ENCODE data around the gene C1orf94.
"Not testable (repeated sequence)": the region's sequence is repeated elsewhere in the genome, so short reads cannot be mapped to it uniquely, and the experiment has no call there.

Gene C1orf94

DNA sequence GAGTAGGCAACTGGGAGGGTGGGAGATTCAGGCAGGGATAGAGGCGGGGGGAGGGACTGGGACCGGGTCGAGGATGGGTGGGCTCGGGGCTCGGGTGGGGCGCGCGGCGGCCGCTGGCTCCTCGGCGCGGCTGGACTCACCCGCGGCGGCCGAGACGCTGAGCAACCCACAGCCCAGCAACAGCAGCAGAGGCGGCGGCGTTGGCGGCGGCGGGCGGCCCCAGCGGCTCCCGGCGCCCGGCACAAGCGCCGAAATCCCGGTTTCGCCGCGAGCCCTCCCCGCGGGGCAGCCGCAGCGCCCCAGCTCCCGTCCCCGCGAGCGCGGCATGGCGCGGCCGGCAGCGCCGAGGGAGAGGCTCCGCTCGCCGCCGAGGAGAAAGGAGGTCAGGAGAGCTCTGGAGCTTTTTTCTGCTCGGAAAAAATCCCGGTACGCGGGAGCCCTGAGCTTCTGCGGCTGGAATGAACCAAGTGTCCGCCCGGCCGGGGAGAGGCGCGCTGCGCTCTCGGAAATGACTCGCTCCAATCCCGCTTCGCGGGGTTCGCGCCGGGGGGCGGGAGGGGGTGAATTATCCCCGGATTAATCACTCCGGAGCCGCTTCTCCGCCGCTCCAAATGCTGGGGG is 11.8 kb upstream of the C1orf94 start, which contains the start of gene CSMD2:
Gene CSMD2, minus strand, starts transcription at position 460 of the 621 bp plus-strand sequence. Its CDS starts 133 bp downstream, at position 327.
- DNase-seq = peak; percentile 91

DNA sequence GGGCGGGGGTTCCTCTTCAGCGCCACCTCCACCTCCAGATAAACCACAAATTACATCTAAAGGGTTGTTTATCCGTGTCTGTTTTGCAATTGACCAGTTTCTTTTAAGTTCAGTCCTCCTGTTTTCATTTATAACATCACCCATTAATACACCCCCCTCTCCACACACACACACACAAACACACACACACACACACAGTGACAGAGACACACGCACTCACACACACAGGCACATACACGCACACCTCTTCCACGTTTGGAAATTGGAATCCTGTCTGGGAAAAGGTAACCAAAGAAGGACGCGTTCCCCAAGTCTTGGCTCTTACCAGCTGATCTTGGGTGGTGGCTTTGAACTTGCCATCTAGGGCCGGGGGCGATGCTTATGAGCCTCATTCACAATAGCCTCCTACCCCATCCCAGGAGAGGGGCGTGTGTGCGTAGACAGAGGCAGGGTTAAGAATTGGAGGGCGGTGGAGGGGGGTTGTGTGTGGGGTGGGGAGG is 11.2 kb upstream of the C1orf94 start:
- peak; percentile 27 for DNase-seq

DNA sequence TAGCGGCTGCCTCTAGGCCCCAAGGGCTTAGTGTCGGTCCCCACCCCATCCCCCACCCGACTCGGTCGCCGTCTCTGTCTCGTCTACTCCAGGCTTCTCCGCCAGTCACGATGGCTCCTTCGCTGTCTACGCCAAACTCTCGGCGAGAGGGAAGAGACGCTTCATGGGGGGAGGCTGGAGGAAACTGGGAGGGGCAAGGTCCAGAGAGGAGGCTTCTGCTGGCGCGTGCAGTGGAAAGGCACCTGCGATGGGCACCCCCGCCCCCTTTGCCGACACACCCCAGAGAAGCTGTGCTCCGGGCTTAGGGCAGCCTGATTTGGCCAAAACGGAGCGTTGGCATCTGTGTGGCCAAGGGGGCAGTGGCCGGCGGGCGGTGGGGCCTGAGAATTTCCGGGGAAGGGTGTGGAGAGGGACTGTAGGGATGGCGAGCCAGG is 10.5 kb upstream of the C1orf94 start:
- DNase-seq = no peak

DNA sequence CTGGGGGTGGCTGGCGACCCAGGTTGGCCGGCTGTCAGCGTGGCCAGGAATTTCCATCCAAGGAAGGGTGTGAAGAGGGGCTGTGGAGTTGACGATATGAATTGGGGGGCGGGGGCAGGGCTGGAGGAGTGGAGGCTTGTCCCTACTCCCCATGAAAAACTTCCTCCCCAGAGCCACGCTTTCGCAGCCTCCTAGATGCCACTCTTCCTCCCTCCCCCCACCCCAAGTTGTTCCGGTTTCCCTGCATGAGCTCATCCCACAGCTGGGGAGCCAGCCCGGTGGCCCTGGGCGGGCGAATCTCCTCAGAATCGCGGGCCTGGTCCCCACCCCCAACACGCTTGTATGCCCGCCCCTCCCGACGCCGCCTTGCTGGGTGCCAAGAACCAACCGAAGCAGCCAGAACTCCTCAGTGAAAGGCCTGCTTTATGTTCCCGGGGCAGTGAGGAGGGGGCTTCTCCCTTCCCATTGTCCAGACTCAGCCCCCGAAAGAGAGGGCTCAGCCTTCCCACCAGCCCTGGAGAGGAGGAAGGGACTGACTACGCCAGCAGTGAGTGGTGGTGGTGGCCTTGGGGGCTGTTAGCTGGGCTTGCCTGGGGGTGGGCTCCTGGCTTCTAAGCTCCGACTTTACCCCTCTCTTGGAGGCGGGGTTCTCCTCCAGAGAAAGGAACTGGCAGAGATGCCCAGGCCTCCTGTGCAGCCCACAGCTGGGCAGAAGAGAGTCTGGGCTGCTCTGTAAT is 9.9 kb upstream of the C1orf94 start:
- DNase-seq = no peak

DNA sequence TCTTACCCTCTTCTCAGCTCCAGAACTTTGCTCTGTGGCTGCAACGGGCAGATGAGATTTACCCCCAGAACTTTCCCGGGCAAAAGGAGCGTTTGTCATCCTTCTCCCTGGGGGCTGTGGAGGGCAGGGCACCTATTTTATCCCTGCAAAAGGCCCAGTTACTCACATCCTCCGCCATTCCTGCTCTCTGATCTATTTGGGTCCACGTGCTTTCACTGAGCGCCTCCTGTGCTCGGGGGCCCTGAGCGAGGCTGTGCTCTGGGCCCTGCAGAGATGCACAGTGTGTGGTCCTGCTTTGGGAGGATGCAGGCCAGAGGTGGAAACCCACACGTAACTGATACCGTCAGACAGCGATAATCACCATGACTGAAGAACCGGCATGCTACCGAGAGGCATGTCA is 9.3 kb upstream of the C1orf94 start:
- no peak for DNase-seq

DNA sequence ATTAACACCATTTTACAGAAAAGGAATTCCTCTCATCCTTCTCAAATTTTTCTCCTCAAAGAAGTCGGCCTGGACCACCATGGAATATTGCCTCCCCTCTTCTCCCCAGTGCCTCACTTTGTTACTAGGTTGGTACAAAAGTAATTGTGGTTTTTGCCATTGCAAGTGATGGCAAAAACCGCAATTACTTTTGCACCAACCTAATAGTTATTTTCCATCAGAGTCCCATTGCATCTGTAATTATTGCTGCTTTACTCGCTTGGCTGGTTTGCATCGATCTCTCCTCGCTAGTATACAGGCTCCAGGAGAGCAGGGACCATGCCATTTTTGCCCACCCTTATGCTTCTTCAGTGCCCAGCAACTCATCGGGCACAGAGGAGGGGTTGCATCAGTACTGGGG is 963 bp upstream of the C1orf94 start:
- no peak for DNase-seq

DNA sequence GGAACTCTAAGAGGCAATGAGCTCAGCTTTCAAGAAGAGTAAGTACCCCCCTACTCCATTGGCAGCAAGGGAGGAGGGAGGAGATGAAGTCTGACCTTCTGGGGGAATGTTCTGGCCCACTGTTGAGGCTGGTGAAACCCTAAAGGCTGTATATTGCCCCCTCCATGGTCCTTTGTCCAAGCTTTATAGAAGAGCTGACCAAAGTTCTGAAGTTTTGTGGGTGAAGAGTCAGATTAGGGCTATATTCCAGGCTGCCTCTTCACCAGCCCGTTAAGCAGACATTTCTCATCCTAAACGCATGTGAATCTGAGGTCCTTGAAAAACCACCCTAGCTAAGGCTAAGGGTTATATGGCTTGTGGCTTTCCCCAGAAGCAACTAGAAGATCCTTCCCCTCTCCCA is 1.4 kb downstream of the C1orf94 start:
- no peak for DNase-seq

DNA sequence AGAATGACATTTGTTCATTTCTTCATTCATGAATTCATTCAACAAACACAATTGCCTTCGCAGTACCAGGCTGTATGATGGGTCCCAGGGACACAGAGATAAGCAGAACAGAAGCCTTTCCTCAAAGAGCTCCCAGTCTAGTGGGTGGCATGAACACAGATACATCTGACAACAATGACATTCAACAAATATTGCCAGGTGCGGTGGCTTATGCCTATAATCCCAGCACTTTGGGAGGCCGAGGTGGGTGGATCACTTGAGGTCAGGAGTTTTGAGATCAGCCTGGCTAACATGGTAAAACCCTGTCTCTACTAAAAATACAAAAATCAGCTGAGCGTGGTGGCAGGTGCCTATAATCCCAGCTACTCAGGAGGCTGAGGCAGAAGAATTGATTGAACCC is 6.7 kb downstream of the C1orf94 start:
- not testable (repeated sequence) for DNase-seq

DNA sequence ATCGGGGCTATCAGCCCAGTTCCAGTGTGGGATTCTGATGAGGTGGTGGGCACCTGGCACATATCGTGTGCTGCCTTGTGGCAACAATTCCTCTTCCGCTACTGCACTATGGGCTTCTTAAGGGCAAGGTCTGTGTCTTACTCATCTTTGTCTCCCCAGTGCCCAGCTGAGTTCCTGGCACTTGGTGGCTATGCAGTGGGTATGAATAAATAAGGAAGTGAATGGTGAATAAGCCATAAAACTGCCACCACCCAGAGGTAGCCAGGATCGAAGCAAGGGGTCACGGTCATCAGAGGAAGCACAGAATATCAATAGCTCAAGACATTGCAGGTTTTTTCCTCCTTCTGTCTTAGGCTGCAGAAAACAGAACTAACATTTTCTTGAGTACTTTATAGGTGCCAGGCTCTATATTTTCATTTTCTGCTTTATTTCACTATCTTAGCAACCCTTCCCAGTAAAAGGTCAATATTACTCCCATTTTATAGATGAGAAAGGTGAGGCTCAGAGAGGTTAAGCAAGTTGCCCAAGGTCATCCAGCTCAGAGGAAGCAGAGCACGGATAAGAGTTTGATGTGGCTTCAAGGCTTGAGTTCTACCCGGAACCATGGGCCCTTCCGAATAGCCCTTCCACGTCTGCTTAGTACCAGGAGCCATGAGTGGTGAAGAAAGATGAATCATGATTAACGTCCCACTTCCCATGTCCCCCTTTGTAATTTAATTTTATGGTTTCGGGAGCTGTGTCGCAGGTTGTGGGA is 10.2 kb downstream of the C1orf94 start:
- DNase-seq = no peak

DNA sequence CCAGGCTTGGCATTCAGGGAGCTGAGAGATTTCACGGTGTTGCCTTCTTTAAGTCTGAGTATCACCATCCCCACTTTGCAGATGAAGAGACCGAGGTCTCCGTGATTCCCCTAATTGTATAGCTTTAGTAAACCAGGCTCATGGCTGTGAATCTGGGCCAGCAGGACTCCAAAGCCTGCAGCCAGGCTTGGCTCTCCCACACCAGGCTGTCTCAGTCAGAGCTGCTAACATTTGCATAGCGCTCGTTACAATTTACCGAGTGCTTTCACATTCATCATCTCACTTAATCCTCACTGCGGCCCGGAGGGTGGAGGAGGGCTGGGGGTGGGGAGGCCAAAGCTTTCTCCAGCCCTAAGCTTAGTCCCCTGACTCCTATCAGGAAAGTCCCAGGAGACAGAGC is 11.7 kb downstream of the C1orf94 start:
- DNase-seq = no peak

DNA sequence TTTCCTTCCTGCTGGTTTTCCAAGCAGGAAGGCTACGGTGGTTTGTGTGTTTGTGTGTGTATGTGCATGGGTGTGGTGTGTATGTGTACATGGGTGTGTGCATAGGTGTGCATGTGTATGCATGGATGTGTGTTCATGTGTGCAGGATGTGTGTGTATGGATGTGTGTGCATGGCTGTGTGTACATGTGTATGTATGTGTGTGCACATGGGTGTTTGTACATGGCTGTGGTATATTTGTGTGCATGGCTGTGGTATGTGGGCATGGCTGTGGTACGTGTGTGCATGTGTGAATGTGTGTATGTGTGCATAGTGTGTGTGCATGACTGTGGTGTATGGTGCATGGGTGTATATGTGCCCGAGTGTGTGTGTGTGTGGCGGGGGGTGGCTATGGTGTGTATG is 12.3 kb downstream of the C1orf94 start:
- DNase-seq = no peak

DNA sequence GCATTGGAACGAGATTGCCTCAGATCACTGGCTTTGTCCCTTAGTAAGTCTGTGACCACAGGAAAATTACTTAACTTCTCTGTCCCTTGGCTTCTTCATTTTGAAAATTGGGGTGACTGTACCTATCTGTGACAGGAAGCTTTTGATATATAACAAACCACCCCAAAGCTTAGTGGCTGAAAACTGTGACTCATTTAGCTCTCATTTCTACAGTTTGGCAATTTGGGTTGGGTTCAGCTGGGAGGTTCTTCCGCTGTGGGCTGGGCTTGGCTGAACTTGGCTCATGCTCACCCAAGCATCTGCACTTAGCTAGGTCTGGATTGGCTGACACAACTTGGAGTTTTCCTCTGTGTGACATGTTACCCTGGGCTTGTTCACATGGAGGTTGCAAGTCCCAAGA is 14.0 kb downstream of the C1orf94 start:
- no peak for DNase-seq

DNA sequence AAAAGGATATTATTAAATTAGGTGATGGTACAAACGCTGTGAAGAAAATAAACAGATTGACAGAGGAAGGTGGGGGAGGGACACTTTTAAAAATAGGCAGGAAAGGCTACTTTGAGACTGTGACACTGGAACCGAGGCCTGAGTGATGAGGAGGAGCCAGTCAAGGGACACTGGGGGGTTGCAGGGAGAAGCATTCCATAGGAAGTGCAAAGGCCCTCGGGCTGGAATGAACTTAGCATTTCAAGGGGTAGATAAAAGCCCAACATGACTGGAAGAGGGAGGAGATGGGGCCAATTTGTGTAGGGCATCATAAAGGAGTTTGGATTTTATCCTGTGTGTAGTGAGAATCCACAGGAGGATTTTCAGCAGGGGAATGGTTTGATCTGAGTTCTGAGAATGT is 15.9 kb downstream of the C1orf94 start:
- DNase-seq = no peak

DNA sequence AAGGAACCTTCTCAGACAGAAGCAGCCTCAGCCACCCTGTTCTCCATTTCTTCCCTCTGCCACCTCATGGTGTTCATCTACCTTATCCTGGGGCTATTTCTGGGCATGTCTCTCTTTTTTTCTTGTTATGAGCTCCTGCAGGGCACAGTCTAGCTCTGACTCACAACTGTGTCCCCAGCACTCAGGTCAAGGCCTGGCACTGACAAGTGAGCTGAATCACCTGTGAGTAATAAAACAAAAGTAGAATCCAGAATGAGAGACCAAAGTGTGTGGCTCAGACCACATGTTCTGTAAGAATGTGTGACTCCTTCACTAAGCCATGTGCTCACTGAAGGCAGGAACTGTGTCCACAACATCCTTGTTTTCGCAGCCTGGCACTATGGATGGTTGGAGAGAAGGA is 23.2 kb downstream of the C1orf94 start:
- DNase-seq = no peak

DNA sequence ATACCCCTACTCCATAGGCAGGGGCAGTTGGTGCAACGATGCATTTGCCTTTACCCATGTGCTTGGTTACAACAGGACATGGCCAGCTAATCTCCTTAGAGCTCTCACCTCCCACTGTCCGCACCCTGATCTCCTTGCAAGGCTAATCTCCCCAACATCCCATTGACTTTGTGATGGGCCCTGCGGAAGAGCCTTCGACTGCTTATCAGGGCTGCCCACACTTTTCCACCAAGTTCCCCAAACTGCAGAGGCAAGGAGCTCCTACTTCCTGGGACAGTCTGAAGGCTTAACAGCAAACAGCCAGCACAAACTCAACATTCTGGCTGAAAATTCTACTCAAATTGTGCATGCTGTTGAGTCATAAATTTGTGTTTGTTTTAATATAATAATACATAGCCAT is 36.0 kb downstream of the C1orf94 start:
- no peak for DNase-seq

DNA sequence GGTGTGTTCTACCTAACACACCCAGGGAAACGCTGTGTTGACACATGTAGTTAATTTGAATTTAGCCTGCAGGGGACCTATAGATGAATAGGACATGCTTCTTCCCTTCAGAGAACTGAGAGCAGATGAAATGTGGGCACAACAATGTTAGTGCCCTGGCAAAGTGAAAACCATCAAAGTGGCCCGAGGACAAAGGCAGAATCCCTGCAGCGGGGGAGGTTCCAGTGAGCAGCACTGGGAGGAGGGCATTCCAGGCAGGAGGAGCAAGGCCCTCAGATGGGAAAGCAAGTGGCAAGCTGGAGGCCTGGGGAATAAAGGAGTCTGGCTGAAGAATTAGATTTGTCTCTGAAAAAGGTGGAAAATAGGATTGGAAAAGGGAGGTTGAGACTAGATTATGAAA is 37.2 kb downstream of the C1orf94 start:
- no peak for DNase-seq

DNA sequence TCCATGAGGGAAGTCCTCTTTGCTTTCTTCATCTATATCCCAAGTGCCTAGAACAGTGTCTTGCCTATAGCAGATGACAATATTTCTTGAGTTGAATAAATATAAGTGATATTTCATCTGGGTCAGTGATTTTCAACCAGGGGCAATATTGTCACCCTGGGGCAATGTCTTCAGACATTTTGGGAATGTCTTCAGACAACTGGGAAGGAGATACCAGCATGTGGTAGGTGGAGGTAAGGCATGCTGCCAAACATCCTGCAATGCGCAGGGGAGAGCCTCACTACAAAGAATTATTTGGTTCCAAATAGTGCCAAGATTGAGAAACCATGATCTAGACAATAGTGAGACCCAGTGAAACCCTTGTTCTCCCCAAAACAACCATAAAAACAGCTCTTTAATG is 54.7 kb downstream of the C1orf94 start:
- no peak for DNase-seq

DNA sequence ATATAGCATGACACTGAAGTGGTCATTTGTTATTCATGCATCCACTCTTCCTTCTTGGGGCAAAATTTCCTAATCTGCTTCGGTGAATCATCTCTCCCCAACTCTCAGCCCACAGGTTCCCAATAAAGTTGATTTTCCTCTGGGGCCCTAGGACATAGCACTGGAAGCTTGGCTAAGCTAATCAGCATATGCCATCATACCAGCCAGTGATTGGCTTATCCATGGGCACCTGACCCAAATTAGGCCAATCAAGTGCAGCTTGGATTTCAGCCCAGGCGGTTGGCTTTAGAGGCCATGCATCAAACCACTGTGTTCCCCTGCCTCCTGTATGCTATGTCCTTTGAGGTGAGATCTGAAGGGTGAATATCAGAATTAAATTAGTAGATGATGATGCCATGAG is 58.9 kb downstream of the C1orf94 start:
- no peak for DNase-seq

DNA sequence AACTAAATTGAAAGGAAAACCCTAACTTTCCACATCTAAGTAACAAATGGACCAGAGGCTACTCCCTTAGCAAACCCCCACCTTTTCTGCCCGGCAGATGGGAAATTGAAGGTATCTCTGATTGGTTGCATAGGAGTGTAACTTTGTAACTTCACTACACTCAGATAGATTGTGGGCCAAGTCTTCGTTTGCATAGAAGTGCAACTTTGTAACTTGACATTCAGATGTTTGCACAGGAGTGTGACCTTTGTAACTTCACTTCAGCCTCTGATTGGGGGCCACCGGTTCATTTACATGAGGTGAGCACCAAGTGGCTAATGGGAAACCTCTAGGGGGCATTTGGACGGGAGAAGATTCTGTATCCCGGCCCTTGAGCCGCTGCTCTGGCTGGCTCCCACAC is 59.4 kb downstream of the C1orf94 start:
- DNase-seq = no peak

DNA sequence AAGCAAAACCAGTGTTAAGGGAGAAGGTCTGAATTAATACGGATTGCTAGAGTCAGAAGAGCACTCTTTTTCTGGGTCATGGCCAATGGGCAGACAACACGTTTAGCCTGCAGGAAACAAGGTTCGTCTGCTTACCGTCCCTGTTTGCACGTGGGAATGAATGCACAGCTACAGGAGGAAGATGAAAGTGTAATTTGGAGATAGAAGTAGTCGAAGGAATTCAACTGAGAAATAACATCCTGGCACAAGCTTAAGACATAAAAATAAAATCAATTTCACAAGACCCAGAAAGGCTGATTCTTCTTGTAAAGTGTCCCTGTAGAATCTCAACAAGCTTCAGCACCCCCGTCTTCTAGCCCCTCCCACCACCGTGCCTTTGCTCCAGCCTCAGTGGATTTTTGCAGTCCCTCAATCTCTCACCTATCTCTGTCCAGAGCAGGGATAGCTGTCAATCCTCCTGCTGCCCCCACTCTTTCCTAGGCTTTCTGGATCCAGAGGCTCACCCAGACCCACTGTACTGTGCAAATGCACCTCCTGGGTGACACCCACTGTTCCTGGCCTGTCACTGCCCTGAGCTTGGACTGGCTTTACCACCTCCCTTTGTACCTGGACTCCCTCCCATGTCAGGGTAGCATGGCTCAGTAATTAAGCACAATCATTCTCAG is 60.6 kb downstream of the C1orf94 start:
- no peak for DNase-seq

DNA sequence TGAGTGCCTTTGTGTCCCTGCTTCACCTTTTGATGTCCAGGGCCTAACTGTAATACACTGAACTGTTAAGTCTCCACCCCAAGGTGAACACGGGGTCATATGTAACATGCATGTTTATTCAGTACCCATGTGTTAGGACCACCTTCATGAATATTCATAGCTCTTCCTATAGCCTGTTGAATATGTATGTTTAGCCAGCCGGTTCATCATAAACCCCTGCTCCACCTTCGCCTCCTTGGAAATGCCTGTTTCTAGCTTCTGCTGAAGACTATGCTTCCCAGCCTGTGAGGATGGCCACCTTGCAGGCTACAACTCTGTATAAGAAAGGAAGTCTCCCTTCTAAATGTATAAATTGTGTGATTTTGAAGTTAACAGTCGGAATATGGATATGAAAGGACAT is 69.3 kb downstream of the C1orf94 start:
- no peak for DNase-seq

DNA sequence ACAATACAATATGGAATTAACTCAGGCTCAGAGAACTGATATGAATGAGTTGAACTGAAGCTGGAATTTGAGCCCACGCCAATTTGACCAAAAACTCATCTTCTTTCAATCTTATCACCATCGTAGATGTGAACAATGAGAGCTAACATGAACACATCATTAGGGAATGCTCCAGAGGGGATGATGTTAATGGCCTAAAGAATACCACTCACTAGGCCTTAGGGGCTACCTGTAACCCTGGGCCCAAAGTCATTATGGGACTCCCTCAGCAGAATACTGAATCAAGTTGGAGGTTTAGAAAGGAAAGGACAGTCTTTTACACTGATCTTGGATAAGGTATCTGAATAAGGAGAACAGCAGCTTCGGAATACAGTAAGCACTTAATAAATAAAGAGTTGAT is 73.6 kb downstream of the C1orf94 start:
- no peak for DNase-seq

All from NCI-H510A (cell line).